ENCODE results near the gene HHLA2.

Gene HHLA2

GRCh38 chr3:108301695-108302404 is 5.5 kb downstream of the HHLA2 start:
- no peak for FAIRE-seq

- no peak for FAIRE-seq
These were observed 6.2 kb downstream of the HHLA2 start for GRCh38 chr3:108302570-108302969.

- FAIRE-seq = no peak
These were observed 9.3 kb downstream of the HHLA2 start for GRCh38 chr3:108305484-108306172.

- no peak for FAIRE-seq
These were observed 15.4 kb downstream of the HHLA2 start for GRCh38 chr3:108311797-108312196.

- no peak for FAIRE-seq
These were observed 16.3 kb downstream of the HHLA2 start for GRCh38 chr3:108312656-108313055.

GRCh38 chr3:108315767-108316301 is 19.5 kb downstream of the HHLA2 start:
- FAIRE-seq = no peak

- FAIRE-seq = no peak
These were observed 23.2 kb downstream of the HHLA2 start for GRCh38 chr3:108319428-108320082.

- no peak for FAIRE-seq
These were observed 24.5 kb downstream of the HHLA2 start for GRCh38 chr3:108320746-108321350.

GRCh38 chr3:108322352-108322751 is 26.0 kb downstream of the HHLA2 start:
- FAIRE-seq = no peak

- no peak for FAIRE-seq
These were observed 27.8 kb downstream of the HHLA2 start for GRCh38 chr3:108324177-108324576.

GRCh38 chr3:108327168-108327567 is 30.8 kb downstream of the HHLA2 start:
- FAIRE-seq = no peak

- FAIRE-seq = no peak
These were observed 32.6 kb downstream of the HHLA2 start for GRCh38 chr3:108328821-108329486.

- no peak for FAIRE-seq
These were observed 33.2 kb downstream of the HHLA2 start for GRCh38 chr3:108329508-108329907.

GRCh38 chr3:108329947-108330346 is 33.6 kb downstream of the HHLA2 start:
- FAIRE-seq = no peak

GRCh38 chr3:108331792-108332191 is 35.4 kb downstream of the HHLA2 start:
- no peak for FAIRE-seq

- no peak for FAIRE-seq
These were observed 37.6 kb downstream of the HHLA2 start for GRCh38 chr3:108333961-108334360.

GRCh38 chr3:108334701-108335100 is 38.4 kb downstream of the HHLA2 start:
- no peak for FAIRE-seq

GRCh38 chr3:108338901-108339545 is 42.7 kb downstream of the HHLA2 start:
- FAIRE-seq = no peak

GRCh38 chr3:108341911-108342310 is 45.6 kb downstream of the HHLA2 start:
- no peak for FAIRE-seq

GRCh38 chr3:108342837-108343486 is 46.6 kb downstream of the HHLA2 start:
- FAIRE-seq = no peak

- FAIRE-seq = no peak
These were observed 47.1 kb downstream of the HHLA2 start for GRCh38 chr3:108343491-108343890.

Data from TTC549 (cell line).